NCI-H345 treated with DMSO at 0.1 percent for 48 hours (cell line): Measurements from ENCODE around the gene SERGEF.
"Not testable (repeated sequence)": the region's sequence is repeated elsewhere in the genome, so short reads cannot be mapped to it uniquely, and the experiment has no call there.

Experiments
- DNase-seq: peaks from one replicate; lab custom pipeline; 2025; ENCODE audit not compliant: unreplicated experiment; lab: John Stamatoyannopoulos, UW

Gene SERGEF

DNA sequence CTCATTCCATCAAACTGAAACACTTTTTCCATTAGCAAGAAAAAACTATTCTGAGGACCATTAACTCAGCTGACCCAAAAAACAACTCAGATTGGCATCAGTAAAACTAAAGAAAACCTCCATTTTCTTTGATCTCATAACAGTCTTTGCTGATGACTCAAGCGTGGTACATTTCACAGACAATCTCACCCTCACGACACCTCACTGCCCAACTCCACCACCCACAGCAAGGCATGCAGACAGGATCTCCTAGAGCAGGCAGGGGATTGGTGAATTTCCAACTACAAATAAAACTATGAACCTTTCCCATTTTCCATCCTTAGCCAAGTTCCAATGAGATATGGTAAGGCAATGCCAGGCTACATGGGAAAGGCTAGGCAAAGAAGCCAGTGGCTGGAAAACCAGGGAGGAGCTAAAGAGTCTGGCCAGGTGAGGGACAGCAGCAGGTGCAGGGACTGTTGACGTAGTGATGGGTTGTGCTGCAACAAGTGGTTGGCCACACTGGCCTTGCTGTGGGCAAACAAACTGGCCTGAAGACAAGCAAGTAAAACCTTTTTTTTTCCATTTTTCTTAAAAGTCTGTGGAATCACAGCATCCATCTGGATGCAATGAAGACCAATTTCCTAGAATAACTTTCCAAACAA is 97.2 kb downstream of the SERGEF start:
- no peak for DNase-seq

DNA sequence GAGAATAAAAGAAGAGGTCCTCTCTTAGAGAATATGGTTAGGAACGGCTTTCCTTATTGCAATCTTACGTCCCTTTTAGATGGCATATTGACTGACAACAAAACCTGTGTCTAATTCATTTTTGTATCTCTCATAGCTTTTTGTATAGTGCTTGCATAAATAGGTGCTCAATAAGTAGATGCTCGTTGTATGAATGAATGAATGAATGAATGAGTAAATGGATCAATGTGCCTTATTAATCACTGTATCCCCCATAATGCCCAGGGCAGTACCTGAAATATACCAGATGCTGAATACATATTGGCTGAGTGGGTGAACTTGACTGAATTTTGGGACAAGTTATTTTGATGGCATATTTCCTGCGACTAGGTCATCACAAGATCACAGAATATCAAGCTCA is 97.9 kb downstream of the SERGEF start:
- DNase-seq = no peak

GRCh38 chr11:17907046-17907445 is 105.8 kb downstream of the SERGEF start:
- DNase-seq = no peak

DNA sequence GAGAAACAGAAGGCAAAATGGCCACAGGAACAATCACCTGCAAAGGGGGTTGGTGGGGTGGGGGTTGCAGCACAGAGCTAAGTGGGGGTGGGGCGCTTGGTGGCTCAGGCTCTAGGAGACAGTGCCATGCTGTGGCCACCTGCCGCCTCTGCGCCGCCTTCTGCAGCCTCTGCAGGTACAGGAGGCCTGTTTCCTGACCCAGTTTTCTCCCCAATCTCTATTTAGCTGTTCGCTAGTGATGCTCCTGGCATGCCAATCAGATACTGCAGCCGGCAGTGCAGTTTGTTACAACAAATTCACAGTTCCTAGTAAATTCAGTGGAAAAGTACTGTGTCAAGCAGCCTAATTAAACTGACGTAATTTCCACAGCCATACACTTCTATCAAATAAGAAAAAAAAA is 106.4 kb downstream of the SERGEF start:
- no peak for DNase-seq

GRCh38 chr11:17905477-17905876 is 107.4 kb downstream of the SERGEF start:
- DNase-seq = no peak

DNA sequence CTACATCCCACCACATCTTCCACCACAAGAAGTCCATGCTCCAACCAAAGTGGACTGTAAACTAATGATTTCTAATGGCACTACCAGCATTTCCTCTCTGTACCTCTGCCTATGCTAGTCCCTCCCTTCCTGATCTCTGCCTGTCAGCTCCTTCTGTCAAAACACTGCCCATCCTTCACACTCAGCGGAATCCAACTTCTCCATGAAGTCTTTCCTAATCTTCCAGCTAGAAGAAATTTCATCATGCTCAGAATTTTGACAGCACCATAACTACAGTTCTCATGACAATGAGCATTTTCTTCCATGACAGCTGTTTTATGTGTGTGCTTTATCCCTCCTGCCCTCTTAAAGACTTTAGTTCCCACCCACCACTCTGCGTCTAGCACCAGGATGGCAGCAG is 111.4 kb downstream of the SERGEF start:
- no peak for DNase-seq

- DNase-seq = no peak
Observed at GRCh38 chr11:17898782-17899181, 114.1 kb downstream of the SERGEF start.

DNA sequence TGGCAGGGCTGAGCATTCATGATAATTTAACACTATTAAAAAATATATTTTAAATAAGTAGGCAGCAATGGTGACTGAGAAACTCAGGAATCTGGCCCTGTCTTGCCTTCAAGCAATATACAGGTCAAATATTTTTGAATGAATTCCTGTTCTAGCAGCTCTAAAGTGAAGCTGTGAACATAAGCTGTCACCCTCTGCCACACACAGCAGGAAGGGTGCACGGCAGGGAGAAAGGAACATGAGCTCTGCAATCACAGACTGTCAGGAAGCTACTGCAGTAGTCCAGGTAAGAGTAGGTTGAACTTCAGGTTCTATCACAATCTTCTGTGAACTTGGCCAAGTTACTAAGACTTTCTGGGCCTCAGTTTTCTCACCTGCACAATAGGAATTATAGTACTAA is 114.8 kb downstream of the SERGEF start:
- DNase-seq = no peak

- no peak for DNase-seq
Observed at GRCh38 chr11:17897495-17897894, 115.4 kb downstream of the SERGEF start.

GRCh38 chr11:17896496-17897151 is 116.2 kb downstream of the SERGEF start:
- DNase-seq = not testable (repeated sequence)

DNA sequence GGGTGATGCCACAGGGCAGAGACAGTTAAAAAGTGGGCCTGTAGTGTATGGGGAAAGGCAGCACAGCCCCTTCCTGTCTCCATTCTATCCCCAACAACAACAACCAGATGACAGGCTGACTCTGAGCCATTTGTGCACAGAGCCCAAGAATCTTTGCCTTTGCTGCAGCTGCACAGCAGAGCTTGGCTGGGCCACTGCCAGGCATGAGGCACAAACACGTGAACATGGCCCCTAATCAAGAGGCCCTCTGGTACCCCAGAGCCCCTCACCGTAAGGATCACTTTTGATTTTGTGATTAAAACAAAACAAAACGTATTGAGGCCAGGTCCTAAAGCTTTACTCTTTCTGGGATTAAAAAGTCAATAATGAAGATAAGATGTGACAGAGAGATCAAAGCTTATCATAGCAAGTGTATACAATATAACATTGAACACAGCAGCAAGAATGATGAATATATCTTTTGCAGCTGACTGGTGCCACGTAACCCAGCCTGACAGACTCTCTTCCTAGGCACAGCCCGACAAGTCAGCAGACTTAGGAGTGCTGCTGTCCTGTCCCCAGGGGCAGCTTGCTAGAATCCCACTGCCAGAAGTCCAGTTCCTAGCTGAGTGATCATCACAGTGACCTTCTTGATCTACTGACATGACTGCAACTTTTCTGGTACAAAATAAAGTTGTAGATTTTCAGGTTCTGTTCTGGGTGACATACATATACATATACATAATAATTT is 117.8 kb downstream of the SERGEF start:
- no peak for DNase-seq

DNA sequence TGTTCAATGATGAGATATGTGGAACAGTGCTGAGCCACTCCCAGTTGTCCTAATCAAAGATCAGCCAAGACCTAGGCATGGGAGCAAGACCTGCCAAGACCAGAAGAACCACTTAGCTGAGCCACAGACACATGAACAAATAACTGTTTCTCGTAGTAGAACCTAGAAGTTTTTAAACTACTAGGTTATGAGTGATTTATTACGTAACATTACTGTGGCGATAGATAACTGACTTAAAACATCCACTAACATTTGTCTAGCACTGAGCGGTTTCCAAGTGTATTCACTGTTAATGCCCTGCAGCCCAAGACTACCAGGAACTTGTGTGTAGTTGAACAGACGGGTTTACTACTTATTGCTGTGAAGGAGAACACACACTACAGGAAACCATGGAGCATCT is 120.4 kb downstream of the SERGEF start:
- no peak for DNase-seq

DNA sequence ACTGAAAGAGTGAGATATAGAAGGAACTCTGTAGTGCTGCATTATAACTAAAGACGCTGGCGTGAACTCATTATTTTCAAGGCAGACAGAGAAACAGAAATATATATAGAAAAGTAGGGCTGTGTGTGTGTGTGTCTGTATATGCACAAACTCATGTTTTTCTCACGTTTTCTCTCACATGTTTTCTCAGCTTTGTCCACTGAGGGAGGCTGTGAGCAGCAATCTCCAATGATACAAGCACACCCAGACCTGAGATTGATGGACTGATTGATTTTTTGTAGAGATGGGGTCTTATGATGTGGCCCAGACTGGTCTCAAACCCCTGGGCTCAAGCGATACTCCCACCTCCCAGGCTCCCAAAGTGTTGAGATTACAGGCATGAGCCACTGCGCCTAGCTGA is 122.5 kb downstream of the SERGEF start:
- DNase-seq = no peak

- DNase-seq = no peak
Observed at GRCh38 chr11:17887779-17888178, 125.1 kb downstream of the SERGEF start.

- no peak for DNase-seq
Observed at GRCh38 chr11:17883946-17884345, 128.9 kb downstream of the SERGEF start.

GRCh38 chr11:17883057-17883456 is 129.8 kb downstream of the SERGEF start:
- no peak for DNase-seq

DNA sequence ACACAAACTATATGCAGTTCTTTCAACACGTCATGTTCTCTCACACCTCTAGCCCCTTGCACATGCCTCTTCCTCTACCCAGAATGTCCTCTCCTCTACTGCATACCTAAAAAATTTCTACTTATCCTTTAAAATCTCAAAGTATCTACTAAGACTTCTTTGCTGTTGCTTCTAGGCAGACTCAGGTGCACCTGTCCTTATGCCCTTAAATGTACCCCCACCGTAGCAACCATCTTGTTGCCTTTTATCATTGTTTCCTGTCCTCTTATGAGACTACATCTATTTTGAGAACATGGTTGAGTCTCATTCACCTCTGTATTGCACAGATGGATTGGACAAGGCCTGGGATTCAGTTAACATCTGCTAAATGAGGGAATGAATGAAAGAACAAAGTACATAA is 134.1 kb downstream of the SERGEF start:
- no peak for DNase-seq

- no peak for DNase-seq
Observed at GRCh38 chr11:17877886-17878285, 135.0 kb downstream of the SERGEF start.

GRCh38 chr11:17876827-17877226 is 136.0 kb downstream of the SERGEF start:
- no peak for DNase-seq

DNA sequence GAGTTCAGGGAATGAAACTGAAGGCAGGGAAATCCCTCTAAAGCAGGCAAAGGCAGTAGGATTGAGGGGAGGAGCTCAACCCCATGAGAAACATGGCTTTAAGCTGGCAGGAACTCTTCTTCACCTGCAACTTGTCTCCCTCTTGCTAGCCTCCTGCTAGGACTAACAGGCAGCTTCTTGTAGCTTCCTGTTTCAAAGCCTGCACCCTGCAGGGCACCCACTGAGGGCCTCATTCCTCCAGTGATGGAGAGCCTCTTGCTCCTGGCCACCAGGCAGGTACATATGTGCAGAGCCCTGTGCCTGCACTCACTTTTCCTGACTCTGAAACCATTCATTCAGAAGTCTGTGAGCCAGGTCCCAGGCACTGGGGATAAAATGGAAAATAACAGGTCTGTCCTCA is 137.0 kb downstream of the SERGEF start:
- no peak for DNase-seq

DNA sequence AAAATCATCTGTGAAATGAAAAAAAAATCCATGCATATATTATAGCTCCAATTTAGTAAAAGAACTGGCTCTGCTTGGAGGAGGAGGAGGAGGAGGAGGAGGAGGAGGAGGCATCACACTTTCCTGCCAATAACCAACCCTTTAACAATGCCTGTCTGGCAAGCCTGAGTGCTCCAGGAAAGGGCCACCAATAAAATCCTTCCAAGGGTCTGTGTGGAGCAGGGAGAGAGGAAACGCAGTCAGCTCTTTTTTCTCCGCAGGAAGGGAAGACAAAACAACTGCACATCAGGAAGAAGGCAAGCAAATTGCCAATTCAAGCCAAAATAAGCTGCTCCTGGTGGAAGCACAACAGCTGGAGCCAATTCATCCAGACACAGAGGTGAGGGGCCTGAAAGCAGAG is 139.3 kb downstream of the SERGEF start:
- no peak for DNase-seq

DNA sequence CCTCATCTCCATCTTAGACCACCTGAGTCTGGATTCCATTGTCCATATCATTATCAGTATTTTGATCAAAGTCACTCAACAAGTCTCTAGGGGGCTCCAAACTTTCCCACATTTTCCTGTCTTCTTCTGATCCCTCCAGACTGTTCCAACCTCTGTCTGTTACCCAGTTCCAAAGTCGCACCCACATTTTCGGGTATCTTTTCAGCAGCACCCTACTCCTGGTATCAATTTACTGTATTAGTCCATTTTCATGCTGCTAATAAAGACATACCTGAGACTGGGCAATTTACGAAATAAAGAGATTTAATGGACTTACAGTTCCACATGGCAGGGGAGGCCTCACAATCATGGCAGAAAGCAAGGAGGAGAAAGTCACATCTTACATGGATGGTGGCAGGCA is 144.4 kb downstream of the SERGEF start:
- DNase-seq = not testable (repeated sequence)
